HepG2 (cell line): ENCODE measurements around the gene SCRT2. TPM values are rescaled to one million over a fixed set of nuclear protein-coding genes. Genes with fewer than 3 reads are reported as not detected.

Experiments used
- ASH2L ChIP-seq: fragments of 300-600, 200-600 bp; sonication (generic); IDR thresholded peaks from 2 replicates; pipeline ENCODE4 v1.7.0; 2017; ENCODE audit warnings: low read depth, mild to moderate bottlenecking, moderate library complexity, mixed read lengths, low read length; ENCODE audit not compliant: insufficient read length
- EHMT2 ChIP-seq: fragments of 200-600 bp; sonication (generic); IDR thresholded peaks from 2 replicates; pipeline ENCODE4 v1.7.0; 2017; ENCODE audit warnings: antibody characterized with exemption, low read depth, low read length, borderline replicate concordance
- GZF1 ChIP-seq: sonication (generic); formaldehyde crosslinking; IDR thresholded peaks from 2 replicates; pipeline ENCODE4 v1.5.1; 2020; ENCODE audit warnings: mild to moderate bottlenecking, missing genetic modification reagents
- HOXD1 ChIP-seq: sonication (generic); formaldehyde crosslinking; IDR thresholded peaks from 2 replicates; pipeline ENCODE4 v1.5.0; 2020; ENCODE audit warnings: missing genetic modification reagents
- IRF9 ChIP-seq: sonication (generic); formaldehyde crosslinking; IDR thresholded peaks from 2 replicates; pipeline ENCODE4 v1.8.0; 2022; ENCODE audit warnings: missing genetic modification reagents, mild to moderate bottlenecking, borderline replicate concordance
- MATR3 ChIP-seq: sonication (generic); formaldehyde crosslinking; IDR thresholded peaks from 2 replicates; pipeline ENCODE4 v1.4.0; 2020; ENCODE audit warnings: missing genetic modification reagents
- MTA3 ChIP-seq: sonication (generic); formaldehyde crosslinking; IDR thresholded peaks from 2 replicates; pipeline ENCODE4 v1.4.0; 2020; ENCODE audit warnings: missing genetic modification reagents
- NFAT5 ChIP-seq: sonication (generic); formaldehyde crosslinking; IDR thresholded peaks from 2 replicates; pipeline ENCODE4 v1.4.0; 2020; ENCODE audit warnings: missing genetic modification reagents
- SKIL ChIP-seq: sonication (generic); formaldehyde crosslinking; IDR thresholded peaks from 2 replicates; pipeline ENCODE4 v1.8.0; 2022; ENCODE audit warnings: missing genetic modification reagents, mild to moderate bottlenecking, moderate library complexity, borderline replicate concordance
- ZBTB3 ChIP-seq: sonication (generic); formaldehyde crosslinking; IDR thresholded peaks from 2 replicates; pipeline ENCODE4 v1.4.0; 2020; ENCODE audit warnings: low read depth, mild to moderate bottlenecking, moderate library complexity, missing genetic modification reagents, borderline replicate concordance
- ZNF256 ChIP-seq: sonication (generic); formaldehyde crosslinking; conservative IDR thresholded peaks from 2 replicates; pipeline ENCODE4 v1.4.0; 2020; ENCODE audit warnings: missing genetic modification reagents
- ZNF3 ChIP-seq: IDR thresholded peaks from 2 replicates; pipeline ENCODE4 v1.7.0; 2017; ENCODE audit warnings: inconsistent platforms
- ZNF430 ChIP-seq: sonication (generic); formaldehyde crosslinking; IDR thresholded peaks from 2 replicates; pipeline ENCODE4 v1.9.0; 2021; ENCODE audit warnings: mild to moderate bottlenecking, missing genetic modification reagents
- ZNF543 ChIP-seq: sonication (generic); formaldehyde crosslinking; IDR thresholded peaks from 2 replicates; pipeline ENCODE4 v1.4.0; 2020; ENCODE audit warnings: mild to moderate bottlenecking, missing genetic modification reagents
- ZNF629 ChIP-seq: sonication (generic); formaldehyde crosslinking; conservative IDR thresholded peaks from 2 replicates; pipeline ENCODE4 v1.5.0; 2020; ENCODE audit warnings: missing genetic modification reagents
- ZNF678 ChIP-seq: sonication (generic); formaldehyde crosslinking; IDR thresholded peaks from 2 replicates; pipeline ENCODE4 v1.4.0; 2020; ENCODE audit warnings: mild to moderate bottlenecking, missing genetic modification reagents
- ZNF883 ChIP-seq: sonication (generic); formaldehyde crosslinking; IDR thresholded peaks from 2 replicates; pipeline ENCODE4 v1.5.1; 2020; ENCODE audit warnings: mild to moderate bottlenecking, missing genetic modification reagents; ENCODE audit errors: not compliant biosample characterization
- polyA plus RNA-seq, 8 experiments: library from polyadenylated mRNA; depleted of rRNA in 3 of 8; stranded (reverse) in 7 of 8; unstranded in 1 of 8; fragments of >200 nt; fragmentation: Illumina TruSeq in 4 of 8; extraction: Trizol in 4 of 8; gene quantifications; 2 replicates each; pipeline versions ENCODE4 v1.2.1 to v1.2.3, GENCODE V29; 2011 to 2016; ENCODE audit warnings: low read depth in 4 of 8, missing spikeins in 1 of 8, mixed read lengths in 1 of 8; ENCODE audit not compliant: insufficient read depth in 1 of 8
- total RNA-seq, 5 experiments: library from RNA; depleted of rRNA; stranded (reverse); fragments of >200 nt; fragmentation: Illumina TruSeq; extraction: Trizol; gene quantifications; 2 replicates each; pipeline ENCODE4 v1.2.3, GENCODE V29; 2016; ENCODE audit warnings: low read depth in 1 of 5
- TF ChIP-seq, protein P1 (sequence below): sonication (generic); formaldehyde crosslinking; IDR thresholded peaks from 2 replicates; pipeline ENCODE4 v1.4.0; 2020; ENCODE audit warnings: missing genetic modification reagents, mild to moderate bottlenecking, borderline replicate concordance

Gene SCRT2
- total and polyA plus RNA-seq, 2 of the 13 experiments (the other 11 are each of a cell fraction or from before 2014, with no cell fraction given): not detected

- TF ChIP-seq SKIL (peak; percentile 53), MATR3 (CRISPR knock-in tag) (no peak), GZF1 (0 out of 2 replicates have a peak, but pooled peaks have one; percentile 5), ZNF629 (CRISPR knock-in tag) (peak; percentile 100), NFAT5 (CRISPR knock-in tag) (peak; percentile 27; the same call in 1 of the 2 replicates), ZNF678 (CRISPR knock-in tag) (no peak; the same call in 1 of the 2 replicates), IRF9 (CRISPR knock-in tag) (no peak; the same call in none of the 2 replicates), MTA3 (CRISPR knock-in tag) (no peak), HOXD1 (CRISPR knock-in tag) (no peak), ZNF883 (CRISPR knock-in tag) (peak; percentile 39), EHMT2 (no peak), ZNF3 (CRISPR knock-in tag) (peak; percentile 9; the same call in 1 of the 2 replicates), ZNF543 (CRISPR knock-in tag) (peak; percentile 18; the same call in 1 of the 2 replicates), ZNF256 (no peak; the same call in 1 of the 2 replicates), ZBTB3 (CRISPR knock-in tag) (peak; percentile 62; the same call in 1 of the 2 replicates), ASH2L (peak; percentile 70), ZNF430 (CRISPR knock-in tag) (0 out of 2 replicates have a peak, but pooled peaks have one; percentile 41)
- TF ChIP-seq, protein P1, sequence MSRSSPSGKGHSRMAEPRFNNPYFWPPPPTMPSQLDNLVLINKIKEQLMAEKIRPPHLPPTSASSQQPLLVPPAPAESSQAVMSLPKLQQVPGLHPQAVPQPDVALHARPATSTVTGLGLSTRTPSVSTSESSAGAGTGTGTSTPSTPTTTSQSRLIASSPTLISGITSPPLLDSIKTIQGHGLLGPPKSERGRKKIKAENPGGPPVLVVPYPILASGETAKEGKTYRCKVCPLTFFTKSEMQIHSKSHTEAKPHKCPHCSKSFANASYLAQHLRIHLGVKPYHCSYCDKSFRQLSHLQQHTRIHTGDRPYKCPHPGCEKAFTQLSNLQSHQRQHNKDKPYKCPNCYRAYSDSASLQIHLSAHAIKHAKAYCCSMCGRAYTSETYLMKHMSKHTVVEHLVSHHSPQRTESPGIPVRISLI: no peak
Measured at GRCh38 chr20:653590-654416, 21.8 kb downstream of the SCRT2 start (continued).
